ENCODE results near the gene DAGLA. TPM values are rescaled to one million over a fixed set of nuclear protein-coding genes. Genes with fewer than 3 reads are reported as not detected.

Gene DAGLA
- total RNA-seq, 1 experiment from 2014 or later = 4.5 TPM

- no peaks in the 10 kb centered on the region for H3K79me2 ChIP-seq (ENCODE audit: insufficient read depth, low read length)
- no peak overlapping the region for H3K18ac ChIP-seq (ENCODE audit: insufficient read length, low read depth, low read length)
- H4K20me1 ChIP-seq (ENCODE audit: control insufficient read depth, insufficient read depth, insufficient read length) = no peaks in the 10 kb centered on the region
- H4K91ac ChIP-seq (ENCODE audit: insufficient read length, low read depth, low read length) = no peak overlapping the region
- H2AK5ac ChIP-seq (ENCODE audit: insufficient read length, low read length) = no peak overlapping the region
- H4K8ac ChIP-seq (replicated peaks; ENCODE audit: insufficient read length, low read depth, low read length) = no peak overlapping the region
- no peak overlapping the region for H2BK12ac ChIP-seq (ENCODE audit: insufficient read length, low read depth, low read length)
- Mint-ChIP-seq H3K4me1 (peaks cover 0 to 5% of the 10 kb centered on the region in 2 experiments; a peak in 1 of 4 replicates), H3K36me3 (ENCODE audit: insufficient read depth in 1 of 3, low read depth in 3 of 3) (peaks cover 8 to 29% (median 15%) of the 10 kb centered on the region in 3 experiments; a peak in 6 of 7 replicates), H3K9me3 (no peaks in the 10 kb centered on the region; a peak in 1 of 5 replicates), H3K27ac (peak overlapping the region in 1 of 3 experiments; percentile 23; a peak in 1 of 7 replicates), H3K4me3 (no peak overlapping the region), H3K27me3 (ENCODE audit: low read depth) (no peaks in the 10 kb centered on the region; the same call in 1 of the 2 replicates)
- 0 out of 3 replicates have a peak, but pooled peaks have one; percentile 24 for TF ChIP-seq CTCF (conservative IDR thresholded peaks at IDR 0.05)
- H3K27ac ChIP-seq (ENCODE audit: insufficient read length, low read depth, low read length) = no peak overlapping the region
- no peak overlapping the region for H4K5ac ChIP-seq (ENCODE audit: insufficient read length, low read depth, low read length)
- H3T11ph ChIP-seq (ENCODE audit: low read length) = no peak overlapping the region
- no peak overlapping the region for H2BK120ac ChIP-seq (ENCODE audit: low read depth, low read length, poor library complexity, severe bottlenecking)
- H3K27me3 ChIP-seq (ENCODE audit: insufficient read depth, low read length) = no peaks in the 10 kb centered on the region
- no peak overlapping the region for H2AFZ ChIP-seq (ENCODE audit: low read length)
- H3K4ac ChIP-seq (ENCODE audit: low read depth, low read length) = no peak overlapping the region
- no peak overlapping the region for H2BK20ac ChIP-seq (ENCODE audit: low read depth, low read length, poor library complexity, severe bottlenecking)
- H3K23ac ChIP-seq (ENCODE audit: insufficient read length, low read depth, low read length) = no peak overlapping the region
- H3K4me2 ChIP-seq (ENCODE audit: insufficient read depth, insufficient read length, low read length) = no peak overlapping the region
- WGBS (ENCODE audit: extremely low coverage, insufficient read length, low lambda C conversion rate) = no CpG with 5 or more reads among the region's 12 CpGs
- H3K14ac ChIP-seq (ENCODE audit: insufficient read depth, low read length) = no peak overlapping the region
- H2BK15ac ChIP-seq (ENCODE audit: low read depth, low read length) = no peak overlapping the region
- H3K79me1 ChIP-seq (ENCODE audit: insufficient read depth, low read depth, low read length, poor library complexity, severe bottlenecking) = no peaks in the 10 kb centered on the region
- no peaks in the 10 kb centered on the region for H3K4me1 ChIP-seq (ENCODE audit: insufficient read depth, low read length)
- no peak overlapping the region for H2BK5ac ChIP-seq (ENCODE audit: insufficient read length, low read length)
- H3K23me2 ChIP-seq (ENCODE audit: insufficient read length, low read depth, low read length, poor library complexity, severe bottlenecking) = no peaks in the 10 kb centered on the region
- no peak overlapping the region for H3K56ac ChIP-seq (ENCODE audit: insufficient read length, low read depth, low read length)
- H3K9me3 ChIP-seq (ENCODE audit: control insufficient read depth, low read depth, low read length) = no peaks in the 10 kb centered on the region
- DNase-seq = no peak
- H3K9ac ChIP-seq (ENCODE audit: extremely low read depth, insufficient read length, low read length) = no peak overlapping the region
These were observed 56.9 kb downstream of the DAGLA start for GRCh38 chr11:61737131-61737530.

All from H9 (cell line).